Testis (tissue), 2 donors: Measurements from ENCODE around the gene ZNF212.

Experiments used
- CTCF ChIP-seq, 3 experiments: fragments of 450-650 bp in 2 of 3; fragments of 200-600 bp in 1 of 3; sonication (generic) in 1 of 3; IDR thresholded peaks; one replicate each; pipeline ENCODE4 v1.5.1; 2016 to 2019; ENCODE audit warnings: antibody characterized with exemption in 3 of 3, mild to moderate bottlenecking in 2 of 3, moderate library complexity in 1 of 3
- POLR2A ChIP-seq: fragments of 450-650 bp; IDR thresholded peaks from one replicate; pipeline ENCODE4 v1.6.1; 2017; ENCODE audit warnings: antibody characterized with exemption, mild to moderate bottlenecking, moderate library complexity

GRCh38 chr7:149293338-149293737, 53.9 kb downstream of the ZNF212 start:
- TF ChIP-seq CTCF (IDR thresholded peaks at IDR 0.05): no peak
- no peak for TF ChIP-seq POLR2A
